SK-N-SH treated with all-trans-retinoic acid at 6 μM for 48 hours (cell line): Measurements from ENCODE around the gene LMNTD2.

ENCODE experiments used
- ATAC-seq: fragments of 200-7000 bp; cut with Tn5 transposase; 3 replicates; pipeline ENCODE4 v1.9.1; 2020; ENCODE audit warnings: mild to moderate bottlenecking, moderate library complexity
- ARNTL ChIP-seq: fragments of 450-650 bp; formaldehyde crosslinking; IDR thresholded peaks from 2 replicates; pipeline ENCODE4 v1.5.0; 2020; ENCODE audit warnings: low read depth, mild to moderate bottlenecking, moderate library complexity, borderline replicate concordance
- BACH2 ChIP-seq: fragments of 250-450 bp; sonication (Bioruptor Pico); IDR thresholded peaks from 2 replicates; pipeline ENCODE4 v1.9.0; 2021; ENCODE audit warnings: mild to moderate bottlenecking, borderline replicate concordance
- CSDC2 ChIP-seq: fragments of 250-450 bp; sonication (Bioruptor Pico); IDR thresholded peaks from 2 replicates; pipeline ENCODE4 v1.5.0; 2020; ENCODE audit warnings: mild to moderate bottlenecking, moderate library complexity
- ESRRG ChIP-seq: fragments of 250-450 bp; sonication (Bioruptor Pico); IDR thresholded peaks from 2 replicates; pipeline ENCODE4 v1.6.1; 2021; ENCODE audit warnings: mild to moderate bottlenecking
- GLIS3 ChIP-seq: fragments of 250-450 bp; sonication (Bioruptor Pico); IDR thresholded peaks from 2 replicates; pipeline ENCODE4 v1.5.0; 2020; ENCODE audit warnings: mild to moderate bottlenecking, moderate library complexity
- OSR1 ChIP-seq: fragments of 250-450 bp; sonication (Bioruptor Pico); IDR thresholded peaks from 2 replicates; pipeline ENCODE4 v1.8.0; 2022; ENCODE audit warnings: moderate library complexity, mild to moderate bottlenecking, inconsistent platforms
- PPARA ChIP-seq: fragments of 250-450 bp; sonication (Bioruptor Pico); IDR thresholded peaks from 2 replicates; pipeline ENCODE4 v1.5.0; 2020; ENCODE audit warnings: mild to moderate bottlenecking, borderline replicate concordance
- RARB ChIP-seq: fragments of 250-450 bp; sonication (Bioruptor Pico); IDR thresholded peaks from 2 replicates; pipeline ENCODE4 v1.8.0; 2021; ENCODE audit warnings: mild to moderate bottlenecking, moderate library complexity
- SNAI2 ChIP-seq: fragments of 250-450 bp; sonication (Bioruptor Pico); IDR thresholded peaks from 2 replicates; pipeline ENCODE4 v1.5.0; 2020; ENCODE audit warnings: mild to moderate bottlenecking, moderate library complexity
- TCF4 ChIP-seq: fragments of 250-450 bp; sonication (Bioruptor Pico); IDR thresholded peaks from 2 replicates; pipeline ENCODE4 v1.8.0; 2021; ENCODE audit warnings: mild to moderate bottlenecking, moderate library complexity, borderline replicate concordance
- TOX ChIP-seq: fragments of 250-450 bp; sonication (Bioruptor Pico); IDR thresholded peaks from 2 replicates; pipeline ENCODE4 v1.8.0; 2021; ENCODE audit warnings: mild to moderate bottlenecking, moderate library complexity, borderline replicate concordance
- ZC3H10 ChIP-seq: fragments of 250-450 bp; sonication (Bioruptor Pico); IDR thresholded peaks from 2 replicates; pipeline ENCODE4 v1.5.1; 2021; ENCODE audit warnings: mild to moderate bottlenecking, moderate library complexity
- ZFP3 ChIP-seq: fragments of 250-450 bp; sonication (Bioruptor Pico); IDR thresholded peaks from 2 replicates; pipeline ENCODE4 v1.5.0; 2020; ENCODE audit warnings: mild to moderate bottlenecking, moderate library complexity
- ZFP30 ChIP-seq: fragments of 450-650 bp; formaldehyde crosslinking; IDR thresholded peaks from 2 replicates; pipeline ENCODE4 v1.5.0; 2022; ENCODE audit warnings: mild to moderate bottlenecking, moderate library complexity
- ZNF565 ChIP-seq: fragments of 450-650 bp; formaldehyde crosslinking; conservative IDR thresholded peaks from 2 replicates; pipeline ENCODE4 v1.5.0; 2020; ENCODE audit warnings: low read depth, mild to moderate bottlenecking, moderate library complexity
- ZNF70 ChIP-seq: fragments of 450-650 bp; formaldehyde crosslinking; IDR thresholded peaks from 2 replicates; pipeline ENCODE4 v1.5.0; 2020; ENCODE audit warnings: mild to moderate bottlenecking, moderate library complexity
- ZNF8 ChIP-seq: fragments of 450-650 bp; formaldehyde crosslinking; IDR thresholded peaks from 2 replicates; pipeline ENCODE4 v1.5.0; 2020; ENCODE audit warnings: mild to moderate bottlenecking, moderate library complexity
- TF ChIP-seq, protein P1 (sequence below): fragments of 250-450 bp; sonication (Bioruptor Pico); IDR thresholded peaks from 2 replicates; pipeline ENCODE4 v1.5.0; 2020; ENCODE audit warnings: mild to moderate bottlenecking, moderate library complexity
- TF ChIP-seq, protein P2 (sequence below): fragments of 250-450 bp; sonication (Bioruptor Pico); IDR thresholded peaks from 2 replicates; pipeline ENCODE4 v1.8.0; 2020; ENCODE audit warnings: mild to moderate bottlenecking, moderate library complexity, borderline replicate concordance
- TF ChIP-seq, protein P3 (sequence below): fragments of 250-450 bp; sonication (Bioruptor Pico); IDR thresholded peaks from 2 replicates; pipeline ENCODE4 v1.8.0; 2021; ENCODE audit warnings: low read depth, mild to moderate bottlenecking, moderate library complexity, borderline replicate concordance

The LMNTD2 gene

DNA sequence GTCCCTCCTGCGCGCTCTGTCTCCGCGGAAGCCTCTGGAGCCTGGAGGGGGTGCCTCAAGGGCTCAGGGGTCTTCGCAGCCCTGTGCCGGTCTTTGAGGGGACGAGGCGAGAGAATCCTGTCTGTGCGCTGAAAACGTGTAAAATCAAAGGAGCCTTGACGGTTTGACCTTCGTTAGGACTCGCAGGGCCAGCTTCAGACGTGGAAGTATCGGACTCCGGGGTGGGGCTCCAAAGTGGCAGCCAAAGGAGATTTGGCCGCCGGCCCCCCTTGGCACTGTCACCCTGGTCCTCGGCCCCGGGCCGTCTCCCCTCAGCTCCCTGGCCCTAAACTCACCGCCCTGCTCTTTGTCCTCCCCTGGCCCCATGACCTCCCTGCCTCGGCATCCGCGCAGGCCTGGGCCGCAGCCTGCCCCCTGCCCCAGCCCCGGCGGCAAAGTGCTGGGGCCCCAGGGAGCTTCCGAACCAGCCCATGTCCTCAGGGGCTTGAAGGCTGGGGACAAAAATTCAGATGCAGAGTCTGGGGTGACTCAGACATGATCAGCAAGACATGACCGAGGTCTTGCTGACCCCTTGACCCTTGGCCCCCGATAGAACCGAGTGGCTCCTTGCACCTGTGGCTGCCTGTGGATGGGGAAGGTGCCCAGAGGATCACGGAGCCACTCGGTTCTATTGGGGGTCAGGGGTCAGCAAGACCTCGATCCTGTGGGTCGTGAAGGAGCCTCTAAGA, 8.8 kb upstream of the LMNTD2 start:
- ATAC-seq, result no peak
- no peak for TF ChIP-seq ESRRG (CRISPR knock-in tag)
- TF ChIP-seq, protein P1, sequence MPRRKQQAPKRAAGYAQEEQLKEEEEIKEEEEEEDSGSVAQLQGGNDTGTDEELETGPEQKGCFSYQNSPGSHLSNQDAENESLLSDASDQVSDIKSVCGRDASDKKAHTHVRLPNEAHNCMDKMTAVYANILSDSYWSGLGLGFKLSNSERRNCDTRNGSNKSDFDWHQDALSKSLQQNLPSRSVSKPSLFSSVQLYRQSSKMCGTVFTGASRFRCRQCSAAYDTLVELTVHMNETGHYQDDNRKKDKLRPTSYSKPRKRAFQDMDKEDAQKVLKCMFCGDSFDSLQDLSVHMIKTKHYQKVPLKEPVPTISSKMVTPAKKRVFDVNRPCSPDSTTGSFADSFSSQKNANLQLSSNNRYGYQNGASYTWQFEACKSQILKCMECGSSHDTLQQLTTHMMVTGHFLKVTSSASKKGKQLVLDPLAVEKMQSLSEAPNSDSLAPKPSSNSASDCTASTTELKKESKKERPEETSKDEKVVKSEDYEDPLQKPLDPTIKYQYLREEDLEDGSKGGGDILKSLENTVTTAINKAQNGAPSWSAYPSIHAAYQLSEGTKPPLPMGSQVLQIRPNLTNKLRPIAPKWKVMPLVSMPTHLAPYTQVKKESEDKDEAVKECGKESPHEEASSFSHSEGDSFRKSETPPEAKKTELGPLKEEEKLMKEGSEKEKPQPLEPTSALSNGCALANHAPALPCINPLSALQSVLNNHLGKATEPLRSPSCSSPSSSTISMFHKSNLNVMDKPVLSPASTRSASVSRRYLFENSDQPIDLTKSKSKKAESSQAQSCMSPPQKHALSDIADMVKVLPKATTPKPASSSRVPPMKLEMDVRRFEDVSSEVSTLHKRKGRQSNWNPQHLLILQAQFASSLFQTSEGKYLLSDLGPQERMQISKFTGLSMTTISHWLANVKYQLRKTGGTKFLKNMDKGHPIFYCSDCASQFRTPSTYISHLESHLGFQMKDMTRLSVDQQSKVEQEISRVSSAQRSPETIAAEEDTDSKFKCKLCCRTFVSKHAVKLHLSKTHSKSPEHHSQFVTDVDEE (CRISPR knock-in tag), result no peak
- TF ChIP-seq ZFP30 (CRISPR knock-in tag), result no peak
- no peak for TF ChIP-seq ZNF8 (CRISPR knock-in tag)
- TF ChIP-seq ZNF70 (CRISPR knock-in tag), result no peak
- no peak for TF ChIP-seq TCF4 (CRISPR knock-in tag)
- TF ChIP-seq ZC3H10 (CRISPR knock-in tag), result no peak
- TF ChIP-seq, protein P2, sequence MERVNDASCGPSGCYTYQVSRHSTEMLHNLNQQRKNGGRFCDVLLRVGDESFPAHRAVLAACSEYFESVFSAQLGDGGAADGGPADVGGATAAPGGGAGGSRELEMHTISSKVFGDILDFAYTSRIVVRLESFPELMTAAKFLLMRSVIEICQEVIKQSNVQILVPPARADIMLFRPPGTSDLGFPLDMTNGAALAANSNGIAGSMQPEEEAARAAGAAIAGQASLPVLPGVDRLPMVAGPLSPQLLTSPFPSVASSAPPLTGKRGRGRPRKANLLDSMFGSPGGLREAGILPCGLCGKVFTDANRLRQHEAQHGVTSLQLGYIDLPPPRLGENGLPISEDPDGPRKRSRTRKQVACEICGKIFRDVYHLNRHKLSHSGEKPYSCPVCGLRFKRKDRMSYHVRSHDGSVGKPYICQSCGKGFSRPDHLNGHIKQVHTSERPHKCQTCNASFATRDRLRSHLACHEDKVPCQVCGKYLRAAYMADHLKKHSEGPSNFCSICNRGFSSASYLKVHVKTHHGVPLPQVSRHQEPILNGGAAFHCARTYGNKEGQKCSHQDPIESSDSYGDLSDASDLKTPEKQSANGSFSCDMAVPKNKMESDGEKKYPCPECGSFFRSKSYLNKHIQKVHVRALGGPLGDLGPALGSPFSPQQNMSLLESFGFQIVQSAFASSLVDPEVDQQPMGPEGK (CRISPR knock-in tag), result no peak
- no peak for TF ChIP-seq ZFP3
- no peak for TF ChIP-seq ARNTL (CRISPR knock-in tag)

DNA sequence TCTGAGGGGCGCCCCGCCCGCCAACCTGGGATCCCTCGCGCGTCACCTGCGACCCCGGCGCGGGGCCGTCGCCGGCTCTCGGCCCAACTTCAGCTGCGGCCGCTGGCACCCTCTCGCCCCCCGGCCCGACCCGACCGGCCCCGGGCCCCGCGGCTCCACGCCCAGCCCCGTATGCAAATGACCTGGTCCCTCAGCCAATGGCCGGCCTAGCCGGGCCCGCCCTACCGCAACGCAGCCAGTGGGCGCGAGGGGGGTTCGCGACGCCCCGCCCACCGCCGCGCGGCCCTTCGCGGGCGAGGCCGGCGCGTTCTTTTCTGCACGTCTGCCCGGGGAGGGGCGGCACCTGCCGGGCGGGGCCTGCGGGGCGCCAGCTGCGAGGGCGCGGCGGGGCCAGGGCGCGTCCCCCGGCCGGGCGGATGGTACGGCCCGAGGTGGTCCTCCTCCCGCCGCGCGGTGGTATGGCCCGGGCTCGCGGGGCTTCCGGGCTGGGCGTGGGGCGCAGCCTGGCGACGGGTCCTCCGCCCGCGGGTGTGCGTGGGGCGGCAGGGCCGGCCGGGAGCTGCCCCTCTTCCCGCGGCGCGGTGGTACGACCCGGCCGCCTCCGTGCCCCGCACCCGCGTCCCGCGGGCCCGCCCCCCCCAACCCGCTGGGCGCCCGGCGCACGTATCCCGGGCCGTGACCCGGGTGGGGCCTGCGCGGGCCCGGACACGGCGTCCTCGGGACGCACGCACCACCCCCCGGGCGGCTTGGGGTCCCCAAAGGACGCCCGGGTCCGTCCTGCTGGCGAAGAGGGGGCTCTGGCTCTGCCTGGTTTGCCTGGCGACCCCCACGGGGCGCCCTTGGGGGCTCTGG, 8.0 kb upstream of the LMNTD2 start:
- TF ChIP-seq GLIS3 (CRISPR knock-in tag) (no peak), ESRRG (CRISPR knock-in tag) (no peak), ZNF8 (CRISPR knock-in tag) (no peak), BACH2 (CRISPR knock-in tag) (no peak), RARB (no peak), OSR1 (CRISPR knock-in tag) (no peak)
- TF ChIP-seq, all 23 proteins: peak for 0
- ATAC-seq, result peak; percentile 95

DNA sequence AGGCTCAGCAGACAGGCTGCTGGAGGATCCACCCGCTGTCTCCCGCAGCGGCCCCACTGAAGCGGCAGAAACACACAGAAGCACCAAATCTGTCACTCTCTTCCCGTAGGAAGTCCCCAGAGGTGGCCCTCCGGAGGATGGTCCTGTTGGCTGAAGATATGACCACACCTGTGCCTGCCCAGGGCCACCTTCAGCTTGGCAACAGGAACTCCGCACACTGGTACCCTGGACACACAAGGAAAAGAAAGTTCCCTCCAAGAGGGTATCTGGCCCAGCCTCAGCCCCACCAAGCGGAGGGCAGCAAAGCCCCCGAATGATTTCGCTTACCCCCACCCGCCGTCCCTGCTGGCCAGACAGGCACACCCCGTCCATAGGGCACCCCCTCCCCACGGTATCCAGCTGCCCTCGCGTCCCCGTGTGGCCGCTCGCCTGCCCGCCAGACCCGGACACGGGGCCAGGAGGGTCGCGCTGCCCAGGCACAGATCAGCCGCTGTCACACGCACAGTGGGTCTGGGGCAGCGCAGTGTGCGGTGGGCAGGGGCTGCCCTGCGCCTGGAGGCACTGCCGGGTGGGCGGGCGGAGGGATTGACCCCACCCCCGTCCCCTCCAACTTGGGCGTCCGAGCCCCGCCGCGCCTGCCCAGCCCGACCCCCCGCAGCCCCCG, 7.2 kb upstream of the LMNTD2 start:
- no peak for TF ChIP-seq ZNF70 (CRISPR knock-in tag)
- no peak for TF ChIP-seq ZFP30 (CRISPR knock-in tag)
- TF ChIP-seq OSR1 (CRISPR knock-in tag), result no peak
- TF ChIP-seq, protein P3, sequence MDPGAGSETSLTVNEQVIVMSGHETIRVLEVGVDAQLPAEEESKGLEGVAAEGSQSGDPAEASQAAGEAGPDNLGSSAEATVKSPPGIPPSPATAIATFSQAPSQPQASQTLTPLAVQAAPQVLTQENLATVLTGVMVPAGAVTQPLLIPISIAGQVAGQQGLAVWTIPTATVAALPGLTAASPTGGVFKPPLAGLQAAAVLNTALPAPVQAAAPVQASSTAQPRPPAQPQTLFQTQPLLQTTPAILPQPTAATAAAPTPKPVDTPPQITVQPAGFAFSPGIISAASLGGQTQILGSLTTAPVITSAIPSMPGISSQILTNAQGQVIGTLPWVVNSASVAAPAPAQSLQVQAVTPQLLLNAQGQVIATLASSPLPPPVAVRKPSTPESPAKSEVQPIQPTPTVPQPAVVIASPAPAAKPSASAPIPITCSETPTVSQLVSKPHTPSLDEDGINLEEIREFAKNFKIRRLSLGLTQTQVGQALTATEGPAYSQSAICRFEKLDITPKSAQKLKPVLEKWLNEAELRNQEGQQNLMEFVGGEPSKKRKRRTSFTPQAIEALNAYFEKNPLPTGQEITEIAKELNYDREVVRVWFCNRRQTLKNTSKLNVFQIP (CRISPR knock-in tag), result no peak
- no peak for TF ChIP-seq BACH2 (CRISPR knock-in tag)
- ATAC-seq, result no peak

DNA sequence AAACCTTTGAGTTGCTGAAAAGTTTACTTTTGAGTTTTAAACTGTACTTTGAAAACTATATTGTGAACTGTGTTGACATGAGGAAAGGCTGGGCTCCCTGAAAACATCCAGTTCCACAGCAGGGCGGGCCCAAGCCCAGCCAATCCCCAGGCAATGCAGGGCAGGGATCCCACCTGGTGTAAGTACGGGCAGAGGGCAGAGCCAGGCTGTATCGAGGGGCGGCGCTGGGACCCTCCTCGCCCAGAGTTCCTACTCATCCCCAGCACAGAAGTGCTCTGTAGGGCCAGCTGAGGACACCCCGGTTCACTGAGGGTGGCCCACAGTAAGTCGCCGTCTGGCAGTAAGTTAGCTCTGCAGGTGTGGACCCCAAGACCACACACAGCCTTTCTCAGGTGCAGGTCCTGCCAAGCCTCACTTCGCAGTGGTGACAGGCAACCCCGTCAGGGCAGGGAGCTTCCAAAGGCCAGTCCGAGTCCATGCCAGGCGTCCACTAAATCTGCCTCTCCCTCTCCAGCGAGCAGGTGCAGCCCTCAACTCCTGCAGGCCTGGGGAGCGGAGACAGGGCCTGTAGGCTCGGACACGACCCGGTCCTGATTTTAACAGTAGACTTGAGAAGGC, 6.6 kb upstream of the LMNTD2 start:
- ATAC-seq, result no peak
- TF ChIP-seq, protein P1 (CRISPR knock-in tag), result no peak
- no peak for TF ChIP-seq ZNF70 (CRISPR knock-in tag)
- TF ChIP-seq ZNF8 (CRISPR knock-in tag), result no peak
- no peak for TF ChIP-seq ZNF565
- TF ChIP-seq BACH2 (CRISPR knock-in tag), result no peak
- no peak for TF ChIP-seq ZFP30 (CRISPR knock-in tag)
- TF ChIP-seq, protein P2 (CRISPR knock-in tag), result no peak
- no peak for TF ChIP-seq SNAI2 (CRISPR knock-in tag)
- no peak for TF ChIP-seq RARB
- no peak for TF ChIP-seq TOX (CRISPR knock-in tag)
- no peak for TF ChIP-seq PPARA (CRISPR knock-in tag)
- TF ChIP-seq TCF4 (CRISPR knock-in tag), result no peak
- no peak for TF ChIP-seq CSDC2 (CRISPR knock-in tag)
- TF ChIP-seq ESRRG (CRISPR knock-in tag), result no peak
- no peak for TF ChIP-seq GLIS3 (CRISPR knock-in tag)
- no peak for TF ChIP-seq OSR1 (CRISPR knock-in tag)
